ENCODE data around the gene BCO1.

BCO1 gene

GRCh38 chr16:81286190-81286589 is 47.7 kb downstream of the BCO1 start:
- in situ Hi-C loops (cut with MboI; ENCODE audit: low sequenced_read_pairs, unreplicated experiment) = no loop called here
- TF ChIP-seq CTCF (IDR thresholded peaks at IDR 0.05; ENCODE audit: borderline replicate concordance, control extremely low read depth, extremely low read depth, insufficient read depth, missing control alignments) = no peak
- DNase-seq (ENCODE audit: low spot score) = no peak

DNA sequence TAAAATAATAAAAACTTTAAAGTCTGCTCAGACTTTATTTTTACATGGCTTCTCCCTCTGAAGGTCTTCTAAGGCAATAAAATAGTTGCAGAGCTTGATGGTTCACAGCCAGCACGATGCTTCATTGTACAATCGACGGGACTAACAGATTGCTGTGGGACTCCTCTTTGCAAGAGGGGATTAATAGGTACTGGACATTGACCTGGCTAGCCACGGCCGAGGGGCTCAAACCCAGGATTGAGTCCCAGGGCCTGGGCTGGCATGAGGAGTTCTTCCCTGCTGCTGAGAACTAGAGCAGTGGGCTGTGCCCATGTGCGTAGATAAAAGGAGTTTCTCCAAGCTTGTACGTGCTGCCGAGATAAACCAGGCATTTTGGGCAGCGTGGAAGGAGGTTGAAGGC is 52.6 kb downstream of the BCO1 start:
- in situ Hi-C loops (cut with MboI; ENCODE audit: low sequenced_read_pairs, unreplicated experiment) = no loop called here
- DNase-seq (ENCODE audit: low spot score) = no peak

GRCh38 chr16:81292936-81293335 is 54.4 kb downstream of the BCO1 start:
- no peak for DNase-seq (ENCODE audit: low spot score)

More for the DNA sequence above, 52.6 kb downstream of the BCO1 start:
- TF ChIP-seq CTCF (IDR thresholded peaks at IDR 0.05; ENCODE audit: borderline replicate concordance, control extremely low read depth, extremely low read depth, insufficient read depth, missing control alignments) = no peak

GRCh38 chr16:81293909-81294802 is 55.7 kb downstream of the BCO1 start:
- TF ChIP-seq CTCF (IDR thresholded peaks at IDR 0.05; ENCODE audit: borderline replicate concordance, control extremely low read depth, extremely low read depth, insufficient read depth, missing control alignments) = no peak
- in situ Hi-C loops (cut with MboI; ENCODE audit: low sequenced_read_pairs, unreplicated experiment) = no loop called here
- no peak for DNase-seq (ENCODE audit: low spot score)

More at GRCh38 chr16:81292936-81293335, 54.4 kb downstream of the BCO1 start:
- in situ Hi-C loops (cut with MboI; ENCODE audit: low sequenced_read_pairs, unreplicated experiment) = no loop called here
- no peak for TF ChIP-seq CTCF (IDR thresholded peaks at IDR 0.05; ENCODE audit: borderline replicate concordance, control extremely low read depth, extremely low read depth, insufficient read depth, missing control alignments)

GRCh38 chr16:81296631-81297030 is 58.1 kb downstream of the BCO1 start:
- DNase-seq (ENCODE audit: low spot score) = no peak
- in situ Hi-C loops (cut with MboI; ENCODE audit: low sequenced_read_pairs, unreplicated experiment) = no loop called here

DNA sequence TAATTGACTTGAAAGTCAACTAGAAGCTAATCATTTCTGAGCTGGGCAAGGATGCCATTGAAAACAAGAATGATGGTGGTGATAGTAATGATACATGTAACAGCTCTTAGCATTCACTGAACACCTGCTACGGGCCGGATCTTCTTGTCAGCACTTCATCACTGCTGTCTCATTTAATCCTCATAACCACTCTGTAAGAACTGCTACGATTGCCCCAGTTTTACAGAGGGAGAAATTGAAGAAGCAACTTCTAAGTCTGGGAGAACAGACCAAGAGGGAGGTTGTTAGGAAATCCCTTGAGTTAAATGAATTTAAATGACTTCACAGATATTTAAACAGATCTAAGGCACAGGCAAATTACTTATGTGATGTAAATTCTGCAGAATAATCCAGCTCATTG is 69.3 kb downstream of the BCO1 start:
- no peak for DNase-seq (ENCODE audit: low spot score)
- no peak for TF ChIP-seq CTCF (IDR thresholded peaks at IDR 0.05; ENCODE audit: borderline replicate concordance, control extremely low read depth, extremely low read depth, insufficient read depth, missing control alignments)
- in situ Hi-C loops (cut with MboI; ENCODE audit: low sequenced_read_pairs, unreplicated experiment) = no loop called here

More at GRCh38 chr16:81296631-81297030, 58.1 kb downstream of the BCO1 start:
- TF ChIP-seq CTCF (IDR thresholded peaks at IDR 0.05; ENCODE audit: borderline replicate concordance, control extremely low read depth, extremely low read depth, insufficient read depth, missing control alignments) = no peak

All from GM13976 (cell line).